Skin of body (tissue), 2 donors: ENCODE data around the gene ATAD3B. TPM values are rescaled to one million over a fixed set of nuclear protein-coding genes. Genes with fewer than 3 reads are reported as not detected.

Experiments
- DNase-seq: peaks from one replicate; lab custom pipeline; 2025; lab: John Stamatoyannopoulos, UW
- total RNA-seq: library from RNA; depleted of rRNA; stranded (reverse); fragments of >200 nt; gene quantifications from one replicate; pipeline ENCODE4 v1.2.3, GENCODE V29; 2014

The ATAD3B gene
- total RNA-seq, 1 donor from 2014 or later: 16.7 TPM

DNA sequence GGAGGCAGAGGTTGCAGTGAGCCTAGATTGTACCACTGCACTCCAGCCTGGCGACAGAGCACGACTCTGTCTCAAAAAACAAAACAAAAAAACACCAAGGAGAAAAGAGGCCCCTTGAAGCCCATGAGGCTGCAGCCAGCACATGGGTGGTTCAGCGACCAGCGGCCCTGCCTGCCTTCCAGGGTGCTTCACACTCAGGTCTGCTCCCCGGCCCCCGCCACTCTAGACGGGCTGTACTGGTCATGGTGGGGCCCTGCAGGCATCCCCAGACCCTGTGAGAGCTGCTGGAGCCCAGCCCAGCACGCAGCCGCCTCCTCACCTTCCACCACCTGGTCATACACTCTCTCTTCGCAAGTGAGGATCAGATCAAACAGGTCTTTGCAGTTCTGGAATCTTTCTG lies 73.0 kb downstream of the ATAD3B start:
- DNase-seq: no peak

Other genes starting within 250 kb of the ATAD3B start
- gene SDF4, start 239.8 kb upstream of the ATAD3B start, total RNA-seq: 40.8 TPM
- 7.0 TPM for gene B3GALT6, start 239.5 kb upstream of the ATAD3B start, total RNA-seq
- gene C1QTNF12, start 225.0 kb upstream of the ATAD3B start, total RNA-seq: 2.5 TPM
- gene UBE2J2, start 197.9 kb upstream of the ATAD3B start, total RNA-seq: 33.8 TPM
- 1.4 TPM for gene SCNN1D, start 191.3 kb upstream of the ATAD3B start, total RNA-seq
- gene ACAP3, start 163.8 kb upstream of the ATAD3B start, total RNA-seq: 34.6 TPM
- 5.7 TPM for gene PUSL1, start 163.2 kb upstream of the ATAD3B start, total RNA-seq
- 48.7 TPM for gene INTS11, start 147.1 kb upstream of the ATAD3B start, total RNA-seq
- 8.7 TPM for gene CPTP, start 147.0 kb upstream of the ATAD3B start, total RNA-seq
- 0.39 TPM for gene TAS1R3, start 140.5 kb upstream of the ATAD3B start, total RNA-seq
- 33.0 TPM for gene DVL1, start 122.3 kb upstream of the ATAD3B start, total RNA-seq
- 59.7 TPM for gene MXRA8, start 113.2 kb upstream of the ATAD3B start, total RNA-seq
- 35.0 TPM for gene AURKAIP1, start 96.6 kb upstream of the ATAD3B start, total RNA-seq
- gene CCNL2, start 72.4 kb upstream of the ATAD3B start, total RNA-seq: 178 TPM
- 66.5 TPM for gene MRPL20, start 64.5 kb upstream of the ATAD3B start, total RNA-seq
- gene ANKRD65, start 50.5 kb upstream of the ATAD3B start, total RNA-seq: 2.9 TPM
- gene VWA1, start 36.1 kb upstream of the ATAD3B start, total RNA-seq: 8.6 TPM
- gene ATAD3C, start 22.1 kb upstream of the ATAD3B start, total RNA-seq: 0.39 TPM
- 11.9 TPM for gene ATAD3A, start 40.4 kb downstream of the ATAD3B start, total RNA-seq
- gene TMEM240, start 68.9 kb downstream of the ATAD3B start, total RNA-seq: 2.1 TPM
- 33.9 TPM for gene SSU72, start 103.1 kb downstream of the ATAD3B start, total RNA-seq
- gene FNDC10, start 128.4 kb downstream of the ATAD3B start, total RNA-seq: 0.99 TPM
- gene MIB2, start 143.7 kb downstream of the ATAD3B start, total RNA-seq: 28.8 TPM
- 30.7 TPM for gene MMP23B, start 160.4 kb downstream of the ATAD3B start, total RNA-seq
- 9.6 TPM for gene CDK11B, start 187.2 kb downstream of the ATAD3B start, total RNA-seq
- gene SLC35E2B, start 221.0 kb downstream of the ATAD3B start, total RNA-seq: 31.7 TPM